ENCODE data around the gene SPRED1. TPM values are rescaled to one million over a fixed set of nuclear protein-coding genes. Genes with fewer than 3 reads are reported as not detected.
"Not testable (repeated sequence)": the region's sequence is repeated elsewhere in the genome, so short reads cannot be mapped to it uniquely, and the experiment has no call there.

Gene SPRED1
- total RNA-seq, 4 donors from 2014 or later, result 77.9 to 92.7 (median 82.6) TPM

GRCh38 chr15:38229705-38230310 is 22.8 kb upstream of the SPRED1 start:
- no peak overlapping the region for H3K27ac ChIP-seq
- TF ChIP-seq, protein P1, sequence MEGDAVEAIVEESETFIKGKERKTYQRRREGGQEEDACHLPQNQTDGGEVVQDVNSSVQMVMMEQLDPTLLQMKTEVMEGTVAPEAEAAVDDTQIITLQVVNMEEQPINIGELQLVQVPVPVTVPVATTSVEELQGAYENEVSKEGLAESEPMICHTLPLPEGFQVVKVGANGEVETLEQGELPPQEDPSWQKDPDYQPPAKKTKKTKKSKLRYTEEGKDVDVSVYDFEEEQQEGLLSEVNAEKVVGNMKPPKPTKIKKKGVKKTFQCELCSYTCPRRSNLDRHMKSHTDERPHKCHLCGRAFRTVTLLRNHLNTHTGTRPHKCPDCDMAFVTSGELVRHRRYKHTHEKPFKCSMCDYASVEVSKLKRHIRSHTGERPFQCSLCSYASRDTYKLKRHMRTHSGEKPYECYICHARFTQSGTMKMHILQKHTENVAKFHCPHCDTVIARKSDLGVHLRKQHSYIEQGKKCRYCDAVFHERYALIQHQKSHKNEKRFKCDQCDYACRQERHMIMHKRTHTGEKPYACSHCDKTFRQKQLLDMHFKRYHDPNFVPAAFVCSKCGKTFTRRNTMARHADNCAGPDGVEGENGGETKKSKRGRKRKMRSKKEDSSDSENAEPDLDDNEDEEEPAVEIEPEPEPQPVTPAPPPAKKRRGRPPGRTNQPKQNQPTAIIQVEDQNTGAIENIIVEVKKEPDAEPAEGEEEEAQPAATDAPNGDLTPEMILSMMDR (IDR thresholded peaks at IDR 0.05), result no peak
- TF ChIP-seq POLR2A (IDR thresholded peaks at IDR 0.05), result no peak
- no peaks in the 10 kb centered on the region for H3K36me3 ChIP-seq
- H3K4me1 ChIP-seq, result no peaks in the 10 kb centered on the region
- no peaks in the 10 kb centered on the region for H3K9me3 ChIP-seq
- WGBS, 2 donors, result 91 to 96% methylated on average over 3 of the region's 3 CpGs
- DNase-seq, result no peak
- H3K4me3 ChIP-seq (replicated peaks in 1 of 3), result no peak overlapping the region
- no peaks in the 10 kb centered on the region for H3K27me3 ChIP-seq
- intact Hi-C loops (cut with DNase I), result no loop called here

GRCh38 chr15:38231436-38231835 is 21.2 kb upstream of the SPRED1 start:
- 94 to 96% methylated on average over 5 of the region's 5 CpGs for WGBS, 2 donors
- no peak for DNase-seq
- Histone ChIP-seq H3K9me3 (no peaks in the 10 kb centered on the region), H3K27ac (no peak overlapping the region), H3K36me3 (no peaks in the 10 kb centered on the region), H3K4me1 (no peaks in the 10 kb centered on the region), H3K27me3 (no peaks in the 10 kb centered on the region), H3K4me3 (replicated peaks in 1 of 3) (no peak overlapping the region)
- TF ChIP-seq, protein P1 (IDR thresholded peaks at IDR 0.05), result no peak
- TF ChIP-seq POLR2A (IDR thresholded peaks at IDR 0.05), result no peak
- intact Hi-C loops (cut with DNase I), result no loop called here

DNA sequence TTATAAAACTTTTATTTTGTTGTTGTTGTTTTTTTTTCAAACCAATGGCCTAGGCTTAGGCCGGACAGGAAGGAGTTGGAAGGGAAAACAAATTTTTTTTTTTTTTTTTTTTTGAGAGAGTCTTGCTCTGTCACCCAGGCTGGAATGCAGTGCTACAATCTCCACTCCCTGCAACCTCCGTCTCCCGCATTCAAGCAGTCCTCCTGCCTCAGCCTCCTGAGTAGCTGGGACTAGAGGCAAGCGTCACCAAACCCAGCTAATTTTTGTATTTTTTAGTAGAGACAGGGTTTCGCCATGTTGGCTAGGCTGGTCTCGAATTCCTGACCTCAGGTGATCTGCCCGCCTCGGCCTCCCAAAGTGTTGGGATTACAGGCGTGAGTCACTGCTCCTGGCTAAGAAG is 15.6 kb upstream of the SPRED1 start:
- 93 to 94% methylated on average over 9 of the region's 9 CpGs for WGBS, 2 donors
- H3K9me3 ChIP-seq, DNase-seq: not testable (repeated sequence)

GRCh38 chr15:38238311-38238710 is 14.3 kb upstream of the SPRED1 start:
- 93 to 100% methylated on average over 2 of the region's 2 CpGs for WGBS, 2 donors
- TF ChIP-seq, protein P1 (IDR thresholded peaks at IDR 0.05), result no peak
- no peak for TF ChIP-seq POLR2A (IDR thresholded peaks at IDR 0.05)

More for the DNA sequence above, 15.6 kb upstream of the SPRED1 start:
- H3K36me3 ChIP-seq; H3K27me3 ChIP-seq; H3K27ac ChIP-seq; H3K4me1 ChIP-seq; H3K4me3 ChIP-seq (replicated peaks in 1 of 3); intact Hi-C loops (cut with DNase I): not testable (repeated sequence)

GRCh38 chr15:38242055-38242454 is 10.6 kb upstream of the SPRED1 start:
- H3K9me3 ChIP-seq, result no peaks in the 10 kb centered on the region
- DNase-seq, result no peak
- WGBS, 2 donors, result 77 to 81% methylated on average over 2 of the region's 2 CpGs
- H3K4me3 ChIP-seq (replicated peaks in 1 of 3), result no peak overlapping the region
- H3K36me3 ChIP-seq, result no peaks in the 10 kb centered on the region
- TF ChIP-seq POLR2A (IDR thresholded peaks at IDR 0.05), result no peak
- TF ChIP-seq, protein P1 (IDR thresholded peaks at IDR 0.05), result no peak
- H3K4me1 ChIP-seq, result no peaks in the 10 kb centered on the region
- H3K27me3 ChIP-seq, result no peaks in the 10 kb centered on the region
- intact Hi-C loops (cut with DNase I), result no loop called here
- H3K27ac ChIP-seq, result no peak overlapping the region

More at GRCh38 chr15:38238311-38238710, 14.3 kb upstream of the SPRED1 start:
- intact Hi-C loops (cut with DNase I), result no loop called here
- no peak for DNase-seq
- H3K4me3 ChIP-seq (replicated peaks in 1 of 3), result no peak overlapping the region
- no peaks in the 10 kb centered on the region for H3K4me1 ChIP-seq
- no peaks in the 10 kb centered on the region for H3K9me3 ChIP-seq
- H3K27ac ChIP-seq, result no peak overlapping the region
- H3K36me3 ChIP-seq, result no peaks in the 10 kb centered on the region
- H3K27me3 ChIP-seq, result no peaks in the 10 kb centered on the region
